Upper lobe of right lung (tissue), 1 donor: ENCODE results near the gene CES3. TPM values are rescaled to one million over a fixed set of nuclear protein-coding genes. Genes with fewer than 3 reads are reported as not detected.

ENCODE experiments used
- ATAC-seq: fragments of 200-7000 bp; cut with Tn5 transposase; one replicate; pipeline ENCODE4 v1.9.1; 2020; ENCODE audit warnings: mild to moderate bottlenecking, moderate library complexity
- DNase-seq: peaks from one replicate; pipeline ENCODE4 v3.0.0-alpha.2; 2020
- H3K27ac ChIP-seq: fragments of 200-600 bp; one replicate; pipeline ENCODE4 v1.8.0; 2022
- H3K27me3 ChIP-seq: fragments of 200-600 bp; one replicate; pipeline ENCODE4 v1.8.0; 2022; ENCODE audit warnings: mild to moderate bottlenecking
- H3K36me3 ChIP-seq: fragments of 200-600 bp; one replicate; pipeline ENCODE4 v1.8.0; 2022
- H3K4me1 ChIP-seq: fragments of 200-600 bp; one replicate; pipeline ENCODE4 v1.8.0; 2022
- H3K4me3 ChIP-seq: fragments of 200-600 bp; one replicate; pipeline ENCODE4 v1.8.0; 2022; ENCODE audit warnings: mild to moderate bottlenecking
- H3K9me3 ChIP-seq: fragments of 200-600 bp; one replicate; pipeline ENCODE4 v1.8.0; 2022
- intact Hi-C: fragments of 100-400 bp; cut with DNase I; formaldehyde crosslinking; loops from one replicate; pipeline ENCODE4 v1.11.0; 2022
- total RNA-seq: library from RNA; stranded (reverse); fragmentation: NEBNext Ultra II Directional; extraction: Animal tissue kit (Norgen Biotek cat#: 25700); gene quantifications from one replicate; pipeline ENCODE4 v1.2.1, GENCODE V29; 2021
- TF ChIP-seq, protein P1 (sequence below): fragments of 200-600 bp; IDR thresholded peaks from one replicate; pipeline ENCODE4 v1.8.0; 2022; ENCODE audit warnings: antibody characterized with exemption
- donor health status: DM: no; HTN: yes; CAD: no; lungs with severe emphysema.

The CES3 gene
- total RNA-seq, 1 donor from 2014 or later, result 3.4 TPM

DNA sequence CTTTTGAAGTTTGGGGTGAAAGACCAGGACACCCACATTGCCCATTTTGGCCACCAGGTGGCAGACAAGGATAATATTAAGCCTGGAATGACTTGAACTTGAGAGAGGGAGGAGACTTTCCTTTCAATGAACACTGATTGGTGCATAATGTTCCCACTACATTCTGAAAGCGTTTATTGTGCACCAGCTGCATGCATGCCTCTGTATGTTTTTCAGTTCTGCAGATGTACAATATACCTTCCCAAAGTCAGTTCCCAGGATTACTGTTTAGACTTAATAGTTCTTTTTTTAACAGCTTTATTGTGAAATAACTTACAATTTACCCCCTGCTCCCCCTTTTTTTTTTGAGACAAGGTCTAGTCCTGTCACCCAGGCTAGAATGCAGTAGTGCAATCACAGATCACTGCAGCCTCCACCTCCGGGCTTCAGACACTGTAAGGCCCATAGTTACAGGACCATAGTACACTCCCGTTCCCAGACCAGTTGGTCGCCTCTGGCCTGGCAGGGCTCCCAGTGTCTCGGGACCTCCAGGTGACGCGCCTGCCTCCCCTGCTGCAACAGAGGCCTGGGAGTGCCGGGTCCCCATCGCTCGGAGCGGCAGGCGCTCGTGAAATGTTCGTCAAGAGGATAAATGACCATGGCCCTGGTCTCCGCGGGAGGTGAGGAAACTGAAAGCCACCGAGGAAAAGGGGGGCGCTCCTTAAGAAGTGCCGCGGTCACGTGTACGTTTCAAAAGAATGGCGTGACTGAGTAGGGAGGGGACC, 13.6 kb upstream of the CES3 start:
- peaks cover 20% of the 10 kb centered on the region for H3K27me3 ChIP-seq
- intact Hi-C loops, result no loop called here
- peaks cover 17% of the 10 kb centered on the region for H3K36me3 ChIP-seq
- DNase-seq, result no peak
- H3K4me3 ChIP-seq, result peak overlapping the region; percentile 58
- ATAC-seq, result peak; percentile 91
- H3K4me1 ChIP-seq, result peaks cover 10% of the 10 kb centered on the region
- no peaks in the 10 kb centered on the region for H3K9me3 ChIP-seq
- TF ChIP-seq, protein P1, sequence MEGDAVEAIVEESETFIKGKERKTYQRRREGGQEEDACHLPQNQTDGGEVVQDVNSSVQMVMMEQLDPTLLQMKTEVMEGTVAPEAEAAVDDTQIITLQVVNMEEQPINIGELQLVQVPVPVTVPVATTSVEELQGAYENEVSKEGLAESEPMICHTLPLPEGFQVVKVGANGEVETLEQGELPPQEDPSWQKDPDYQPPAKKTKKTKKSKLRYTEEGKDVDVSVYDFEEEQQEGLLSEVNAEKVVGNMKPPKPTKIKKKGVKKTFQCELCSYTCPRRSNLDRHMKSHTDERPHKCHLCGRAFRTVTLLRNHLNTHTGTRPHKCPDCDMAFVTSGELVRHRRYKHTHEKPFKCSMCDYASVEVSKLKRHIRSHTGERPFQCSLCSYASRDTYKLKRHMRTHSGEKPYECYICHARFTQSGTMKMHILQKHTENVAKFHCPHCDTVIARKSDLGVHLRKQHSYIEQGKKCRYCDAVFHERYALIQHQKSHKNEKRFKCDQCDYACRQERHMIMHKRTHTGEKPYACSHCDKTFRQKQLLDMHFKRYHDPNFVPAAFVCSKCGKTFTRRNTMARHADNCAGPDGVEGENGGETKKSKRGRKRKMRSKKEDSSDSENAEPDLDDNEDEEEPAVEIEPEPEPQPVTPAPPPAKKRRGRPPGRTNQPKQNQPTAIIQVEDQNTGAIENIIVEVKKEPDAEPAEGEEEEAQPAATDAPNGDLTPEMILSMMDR, result peak; percentile 91
- H3K27ac ChIP-seq, result no peak overlapping the region

DNA sequence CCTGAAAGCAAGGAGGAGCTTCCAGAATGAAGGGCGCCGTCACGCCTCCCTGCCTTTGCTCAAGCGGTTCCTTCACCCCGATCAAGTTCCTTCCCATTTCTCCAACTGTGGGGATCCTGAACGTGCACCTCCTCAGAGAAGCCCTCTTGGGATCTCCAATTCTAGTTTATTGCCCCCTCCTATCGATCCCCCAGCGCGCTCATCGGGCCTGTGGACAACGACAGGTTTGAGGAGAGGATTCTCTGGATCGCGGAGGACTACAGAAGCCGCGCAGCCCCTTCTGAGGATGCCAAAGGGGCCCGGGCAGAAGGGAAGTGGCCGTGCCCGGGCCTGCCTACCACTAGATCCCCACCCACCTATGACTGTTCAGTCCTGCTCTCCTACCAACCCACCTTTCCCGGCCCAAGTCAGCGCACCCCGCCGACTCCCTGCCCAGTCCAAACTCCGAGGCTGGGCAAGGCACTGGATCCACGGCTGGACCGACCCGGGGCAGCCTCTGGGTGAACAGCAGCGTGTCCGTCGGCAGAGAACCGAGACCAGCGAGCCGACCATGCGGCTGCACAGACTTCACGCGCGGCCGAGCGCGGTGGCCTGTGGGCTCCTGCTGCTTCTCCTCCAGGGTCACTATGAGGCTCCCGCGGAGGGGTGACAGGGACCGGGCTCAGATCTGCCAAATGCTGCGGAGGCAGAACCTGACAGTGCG, 12.8 kb upstream of the CES3 start:
- Histone ChIP-seq H3K27ac (no peak overlapping the region), H3K4me3 (peak overlapping the region; percentile 58), H3K4me1 (peaks cover 10% of the 10 kb centered on the region), H3K27me3 (peaks cover 20% of the 10 kb centered on the region), H3K36me3 (peaks cover 9% of the 10 kb centered on the region), H3K9me3 (no peaks in the 10 kb centered on the region)
- intact Hi-C loops, result no loop called here
- TF ChIP-seq, protein P1, result no peak
- DNase-seq (no peak), ATAC-seq (peak; percentile 46)

DNA sequence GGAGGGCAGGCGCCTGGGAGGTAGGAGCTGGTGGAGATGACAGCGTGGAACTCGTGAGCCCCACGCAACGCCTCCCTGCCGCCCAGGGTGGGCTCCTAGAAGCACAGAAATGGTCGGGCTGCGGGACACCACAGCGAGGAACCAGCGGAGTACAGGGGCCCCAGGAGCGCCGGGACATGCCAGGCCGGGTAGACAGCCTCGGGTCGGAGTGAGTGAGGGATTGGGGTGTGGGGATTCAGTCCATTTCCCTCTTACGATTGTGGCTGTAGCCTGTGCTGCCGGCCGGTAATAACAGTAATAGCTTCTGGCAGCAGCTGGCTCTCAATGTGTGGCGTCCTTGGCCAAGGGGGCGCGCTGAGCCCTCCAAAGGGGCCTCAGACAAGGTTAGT, 12.2 kb upstream of the CES3 start:
- Histone ChIP-seq H3K4me3 (peak overlapping the region; percentile 58), H3K36me3 (peaks cover 3% of the 10 kb centered on the region), H3K27me3 (peaks cover 20% of the 10 kb centered on the region), H3K4me1 (peaks cover 10% of the 10 kb centered on the region), H3K9me3 (no peaks in the 10 kb centered on the region), H3K27ac (no peak overlapping the region)
- no peak for DNase-seq
- intact Hi-C loops, result no loop called here
- ATAC-seq, result no peak
- TF ChIP-seq, protein P1, result no peak

DNA sequence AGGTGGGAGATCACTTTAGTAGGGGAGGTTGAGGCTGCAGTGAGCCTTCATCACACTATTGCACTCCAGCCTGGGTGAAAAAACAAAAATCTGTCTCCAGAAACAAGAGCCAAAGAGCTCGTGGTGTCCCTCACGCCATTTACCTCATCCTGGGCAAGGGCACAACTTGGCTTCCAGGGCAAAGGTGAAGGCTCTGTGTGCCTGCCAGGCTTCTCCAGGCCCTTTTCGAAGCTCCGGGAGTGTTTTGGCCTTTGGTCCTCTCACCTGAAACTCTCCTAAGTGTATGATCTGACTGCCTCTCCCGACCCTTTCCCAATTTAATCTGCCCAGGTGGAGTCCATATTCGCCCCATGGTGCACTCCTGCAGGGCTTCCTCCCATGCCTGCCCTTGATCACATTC, 11.6 kb upstream of the CES3 start:
- H3K9me3 ChIP-seq, result no peaks in the 10 kb centered on the region
- intact Hi-C loops, result no loop called here

DNA sequence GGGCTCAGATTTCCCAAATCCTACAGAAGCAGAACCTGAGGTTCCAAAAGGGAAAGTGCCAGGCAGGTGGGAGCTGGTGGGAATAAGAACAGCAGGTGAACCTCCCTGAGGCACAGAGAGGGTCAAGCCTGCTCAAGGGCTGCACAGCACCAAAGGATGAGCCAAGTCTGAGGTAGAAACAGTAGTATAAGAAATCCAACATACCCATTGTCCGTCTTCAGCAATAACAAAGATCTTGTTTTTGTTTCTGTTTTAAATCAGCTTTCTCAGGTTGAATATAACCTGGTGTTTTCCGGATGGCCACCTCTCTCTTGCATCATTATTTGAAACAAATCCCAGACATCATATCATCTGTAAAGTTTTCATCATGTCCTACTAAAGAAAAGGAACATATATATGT, 10.6 kb upstream of the CES3 start:
- H3K36me3 ChIP-seq, result no peaks in the 10 kb centered on the region
- peaks cover 10% of the 10 kb centered on the region for H3K4me1 ChIP-seq
- TF ChIP-seq, protein P1, result no peak
- H3K27ac ChIP-seq, result no peak overlapping the region
- DNase-seq (no peak), ATAC-seq (no peak)
- H3K27me3 ChIP-seq, result peaks cover 20% of the 10 kb centered on the region
- H3K9me3 ChIP-seq, result no peaks in the 10 kb centered on the region
- intact Hi-C loops, result no loop called here
- H3K4me3 ChIP-seq, result no peak overlapping the region

More for the DNA sequence above, 11.6 kb upstream of the CES3 start:
- DNase-seq (no peak), ATAC-seq (no peak)
- no peaks in the 10 kb centered on the region for H3K36me3 ChIP-seq
- H3K27ac ChIP-seq, result no peak overlapping the region
- TF ChIP-seq, protein P1, result no peak
- peaks cover 20% of the 10 kb centered on the region for H3K27me3 ChIP-seq
- peaks cover 10% of the 10 kb centered on the region for H3K4me1 ChIP-seq
- no peak overlapping the region for H3K4me3 ChIP-seq
